HCT116 (cell line): ENCODE measurements around the gene KDM3B.

ENCODE experiments used
- CBX3 ChIP-seq: IDR thresholded peaks from 2 replicates; pipeline ENCODE4 v1.6.1; 2012; ENCODE audit warnings: low read depth
- CEBPB ChIP-seq: IDR thresholded peaks from 2 replicates; pipeline ENCODE4 v1.6.1; 2012; ENCODE audit warnings: low read depth
- CTCF ChIP-seq, 3 experiments: fragments of 200-600 bp in 1 of 3; sonication (generic) in 1 of 3; IDR thresholded peaks in 2 of 3; conservative IDR thresholded peaks in 1 of 3; 2 replicates each; pipeline ENCODE4 v1.5.1; 2012 to 2017; ENCODE audit warnings: low read depth in 2 of 3, low read length in 2 of 3, antibody characterized with exemption in 1 of 3, borderline replicate concordance in 1 of 3, control low read depth in 1 of 3, mild to moderate bottlenecking in 1 of 3, mixed read lengths in 1 of 3, mixed run types in 1 of 3, moderate library complexity in 1 of 3; ENCODE audit not compliant: insufficient read depth in 1 of 3
- ELF1 ChIP-seq: IDR thresholded peaks from 2 replicates; pipeline ENCODE4 v1.6.1; 2012; ENCODE audit warnings: low read depth, borderline replicate concordance
- JUND ChIP-seq: IDR thresholded peaks from 2 replicates; pipeline ENCODE4 v1.6.1; 2012
- MAX ChIP-seq: IDR thresholded peaks from 2 replicates; pipeline ENCODE4 v1.6.1; 2012
- POLR2A ChIP-seq: IDR thresholded peaks from 2 replicates; pipeline ENCODE4 v1.7.0; 2011; ENCODE audit warnings: borderline replicate concordance; ENCODE audit not compliant: insufficient read depth, insufficient read length; ENCODE audit errors: extremely low read depth
- POLR2AphosphoS5 ChIP-seq: IDR thresholded peaks from 2 replicates; pipeline ENCODE4 v1.6.1; 2011; ENCODE audit warnings: mild to moderate bottlenecking, low read depth, low read length, moderate library complexity
- RAD21 ChIP-seq: IDR thresholded peaks from 2 replicates; pipeline ENCODE4 v1.6.1; 2012; ENCODE audit warnings: low read depth, mild to moderate bottlenecking
- REST ChIP-seq: IDR thresholded peaks from 2 replicates; pipeline ENCODE4 v1.6.1; 2012; ENCODE audit warnings: low read depth
- SIN3A ChIP-seq: IDR thresholded peaks from 2 replicates; pipeline ENCODE4 v1.6.1; 2012; ENCODE audit warnings: low read depth
- SRF ChIP-seq: IDR thresholded peaks from 2 replicates; pipeline ENCODE4 v1.6.1; 2012; ENCODE audit warnings: low read depth
- TCF7L2 ChIP-seq: IDR thresholded peaks from 2 replicates; pipeline ENCODE4 v1.7.0; 2011; ENCODE audit warnings: borderline replicate concordance, inconsistent platforms; ENCODE audit not compliant: insufficient read depth, insufficient read length; ENCODE audit errors: extremely low read depth
- ZNF274 ChIP-seq: fragments of 200-500 bp; sonication (Bioruptor generic); IDR thresholded peaks from 2 replicates; pipeline ENCODE4 v1.6.1; 2014; ENCODE audit warnings: mild to moderate bottlenecking, low read depth, low read length, inconsistent platforms

GRCh38 chr5:138476918-138477317 lies 124.4 kb downstream of the KDM3B start:
- TF ChIP-seq CBX3 (no peak), POLR2A (no peak), ZNF274 (no peak), JUND (no peak), CTCF (IDR thresholded peaks at IDR 0.05 in 2 of 3, conservative IDR thresholded peaks at IDR 0.05 in 1 of 3; ENCODE audit: borderline replicate concordance in 1 of 3, insufficient read depth in 1 of 3, low read depth in 2 of 3, low read length in 2 of 3) (no peak), POLR2AphosphoS5 (no peak), REST (no peak), TCF7L2 (no peak), MAX (no peak), ELF1 (no peak), CEBPB (no peak), SIN3A (no peak), RAD21 (no peak), SRF (no peak)
